ENCODE measurements around the gene PCDH7.

DNA sequence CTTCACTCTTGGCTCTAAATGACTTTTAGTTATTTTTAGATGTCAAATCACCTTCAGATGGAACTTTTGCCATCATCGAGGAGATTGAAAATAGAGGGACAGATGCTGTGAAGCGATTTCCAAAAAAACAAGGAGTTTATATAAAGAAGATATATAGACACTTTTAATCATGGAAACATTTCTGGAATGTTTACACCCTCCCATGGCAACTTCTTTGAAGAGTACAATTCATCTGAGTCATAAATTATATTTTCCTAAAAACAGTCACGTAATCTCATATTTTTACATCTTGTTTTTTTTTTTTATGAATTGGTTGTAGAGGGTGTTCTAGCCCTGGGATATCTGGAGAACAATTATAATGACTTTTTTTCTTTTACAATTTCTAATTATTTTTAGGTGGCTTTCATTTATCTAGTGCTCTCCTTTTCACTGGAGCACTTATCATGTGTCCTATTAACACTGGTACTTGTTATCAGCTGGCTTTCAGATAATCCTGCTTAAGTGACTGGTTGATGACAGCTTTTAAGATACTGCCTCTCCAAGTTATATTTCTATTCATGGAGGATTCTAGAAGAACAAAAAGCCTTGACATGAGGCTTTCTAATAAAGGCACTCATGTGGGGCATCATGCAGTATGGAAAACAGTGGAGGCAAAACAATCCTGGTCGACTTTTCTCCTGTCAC, 24.9 kb downstream of the PCDH7 start:
- TF ChIP-seq, protein P1, sequence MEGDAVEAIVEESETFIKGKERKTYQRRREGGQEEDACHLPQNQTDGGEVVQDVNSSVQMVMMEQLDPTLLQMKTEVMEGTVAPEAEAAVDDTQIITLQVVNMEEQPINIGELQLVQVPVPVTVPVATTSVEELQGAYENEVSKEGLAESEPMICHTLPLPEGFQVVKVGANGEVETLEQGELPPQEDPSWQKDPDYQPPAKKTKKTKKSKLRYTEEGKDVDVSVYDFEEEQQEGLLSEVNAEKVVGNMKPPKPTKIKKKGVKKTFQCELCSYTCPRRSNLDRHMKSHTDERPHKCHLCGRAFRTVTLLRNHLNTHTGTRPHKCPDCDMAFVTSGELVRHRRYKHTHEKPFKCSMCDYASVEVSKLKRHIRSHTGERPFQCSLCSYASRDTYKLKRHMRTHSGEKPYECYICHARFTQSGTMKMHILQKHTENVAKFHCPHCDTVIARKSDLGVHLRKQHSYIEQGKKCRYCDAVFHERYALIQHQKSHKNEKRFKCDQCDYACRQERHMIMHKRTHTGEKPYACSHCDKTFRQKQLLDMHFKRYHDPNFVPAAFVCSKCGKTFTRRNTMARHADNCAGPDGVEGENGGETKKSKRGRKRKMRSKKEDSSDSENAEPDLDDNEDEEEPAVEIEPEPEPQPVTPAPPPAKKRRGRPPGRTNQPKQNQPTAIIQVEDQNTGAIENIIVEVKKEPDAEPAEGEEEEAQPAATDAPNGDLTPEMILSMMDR (IDR thresholded peaks at IDR 0.05; ENCODE audit: poor library complexity, severe bottlenecking), result no peak
- no peak for TF ChIP-seq TAF1 (IDR thresholded peaks at IDR 0.05; ENCODE audit: low read depth)
- no peak for TF ChIP-seq EZH2 (IDR thresholded peaks at IDR 0.05; ENCODE audit: borderline replicate concordance, insufficient read depth, low read length, poor library complexity, severe bottlenecking)
- TF ChIP-seq RAD21 (conservative IDR thresholded peaks at IDR 0.05), result no peak
- no peak for TF ChIP-seq POLR2AphosphoS5 (IDR thresholded peaks at IDR 0.05)
- no peak for TF ChIP-seq SMC3 (conservative IDR thresholded peaks at IDR 0.05; ENCODE audit: poor library complexity)
